Smooth muscle cell (in vitro differentiated cells): ENCODE data around the gene NMUR1. TPM values are rescaled to one million over a fixed set of nuclear protein-coding genes. Genes with fewer than 3 reads are reported as not detected.
A peak's percentile ranks its signal among the peaks of the same experiment; 100 is the strongest.

ENCODE experiments used
- DNase-seq: peaks from one replicate; lab custom pipeline; 2025; ENCODE audit not compliant: unreplicated experiment; lab: John Stamatoyannopoulos, UW
- H2AFZ ChIP-seq: fragments of 200-600 bp; sonication (generic); 2 replicates; pipeline ENCODE4 v1.6.0; 2016; ENCODE audit warnings: antibody characterized with exemption, low read depth, mild to moderate bottlenecking
- H3F3A ChIP-seq: fragments of 200-600 bp; sonication (generic); 2 replicates; pipeline ENCODE4 v1.6.0; 2017; ENCODE audit warnings: antibody characterized with exemption, low read depth
- H3K27ac ChIP-seq: fragments of 200-600 bp; sonication (generic); 2 replicates; pipeline ENCODE4 v1.5.1; 2016; ENCODE audit warnings: low read depth, mild to moderate bottlenecking
- H3K27me3 ChIP-seq: fragments of 200-600 bp; sonication (generic); 2 replicates; pipeline ENCODE4 v1.6.1; 2016; ENCODE audit warnings: low read depth, mild to moderate bottlenecking
- H3K36me3 ChIP-seq: fragments of 200-600 bp; sonication (generic); 2 replicates; pipeline ENCODE4 v1.5.1; 2016; ENCODE audit warnings: low read depth
- H3K4me1 ChIP-seq: fragments of 200-600 bp; sonication (generic); 2 replicates; pipeline ENCODE4 v1.5.1; 2016; ENCODE audit warnings: low read depth
- H3K4me2 ChIP-seq: fragments of 200-600 bp; sonication (generic); 2 replicates; pipeline ENCODE4 v1.6.0; 2016; ENCODE audit warnings: mild to moderate bottlenecking
- H3K4me3 ChIP-seq: fragments of 200-600 bp; sonication (generic); 2 replicates; pipeline ENCODE4 v1.5.1; 2016; ENCODE audit warnings: mild to moderate bottlenecking
- H3K79me2 ChIP-seq: fragments of 200-600 bp; sonication (generic); 2 replicates; pipeline ENCODE4 v1.6.0; 2016; ENCODE audit warnings: low read depth, mild to moderate bottlenecking
- H3K9ac ChIP-seq: fragments of 200-600 bp; sonication (generic); 2 replicates; pipeline ENCODE4 v1.6.0; 2016; ENCODE audit warnings: low read depth
- H3K9me3 ChIP-seq: fragments of 200-600 bp; sonication (generic); replicated peaks from 2 replicates; pipeline ENCODE4 v1.5.1; 2016; ENCODE audit warnings: low read depth
- H4K20me1 ChIP-seq: fragments of 200-600 bp; sonication (generic); 2 replicates; pipeline ENCODE4 v1.6.0; 2016; ENCODE audit warnings: low read depth
- CTCF ChIP-seq: fragments of 200-600 bp; sonication (generic); IDR thresholded peaks from 2 replicates; pipeline ENCODE4 v1.5.1; 2017; ENCODE audit warnings: borderline replicate concordance, mild to moderate bottlenecking, antibody characterized with exemption; ENCODE audit not compliant: insufficient read depth, poor library complexity, severe bottlenecking
- WGBS: methylation state at CpG from one replicate; pipeline ENCODE4 v1.1.7; 2016; ENCODE audit warnings: low lambda C conversion rate; 5-methylcytosine and 5-hydroxymethylcytosine counted together
- polyA plus RNA-seq: library from polyadenylated mRNA; unstranded; fragments of >200 nt; fragmentation: Nextera tagmentation; extraction: Ambion mirVana; gene quantifications from 2 replicates; pipeline ENCODE4 v1.2.1, GENCODE V29; 2016
- total RNA-seq: library from RNA; depleted of rRNA; stranded (reverse); fragments of >200 nt; gene quantifications from 2 replicates; pipeline ENCODE4 v1.2.3, GENCODE V29; 2014

Gene NMUR1
- total and polyA plus RNA-seq, 2 experiments from 2014 or later = not detected

GRCh38 chr2:231547315-231548110 lies 17.3 kb upstream of the NMUR1 start:
- H3K4me3 ChIP-seq = no peak overlapping the region
- 97% methylated on average over 12 of the region's 12 CpGs for WGBS
- no peaks in the 10 kb centered on the region for H3K79me2 ChIP-seq
- H2AFZ ChIP-seq = no peak overlapping the region
- no peaks in the 10 kb centered on the region for H3K36me3 ChIP-seq
- H4K20me1 ChIP-seq = no peaks in the 10 kb centered on the region
- H3K27me3 ChIP-seq = no peaks in the 10 kb centered on the region
- H3K4me1 ChIP-seq = no peaks in the 10 kb centered on the region
- DNase-seq = no peak
- H3K9ac ChIP-seq = no peak overlapping the region
- H3K4me2 ChIP-seq = no peak overlapping the region
- H3K27ac ChIP-seq = no peak overlapping the region
- H3F3A ChIP-seq = peaks cover 5% of the 10 kb centered on the region
- TF ChIP-seq CTCF = no peak
- peaks cover 2% of the 10 kb centered on the region for H3K9me3 ChIP-seq

- no peaks in the 10 kb centered on the region for H3K36me3 ChIP-seq
- no peak overlapping the region for H2AFZ ChIP-seq
- H3K27me3 ChIP-seq = peaks cover 4% of the 10 kb centered on the region
- H3K9me3 ChIP-seq = no peaks in the 10 kb centered on the region
- WGBS = 89% methylated on average over 13 of the region's 13 CpGs
- no peaks in the 10 kb centered on the region for H3K4me1 ChIP-seq
- peaks cover 5% of the 10 kb centered on the region for H3F3A ChIP-seq
- TF ChIP-seq CTCF = no peak
- no peaks in the 10 kb centered on the region for H4K20me1 ChIP-seq
- no peak overlapping the region for H3K4me3 ChIP-seq
- H3K9ac ChIP-seq = no peak overlapping the region
- no peak for DNase-seq
- no peak overlapping the region for H3K27ac ChIP-seq
- H3K4me2 ChIP-seq = peak overlapping the region; percentile 55
- no peaks in the 10 kb centered on the region for H3K79me2 ChIP-seq
Observed at GRCh38 chr2:231546014-231546715, 15.9 kb upstream of the NMUR1 start.

GRCh38 chr2:231545105-231545902 lies 15.1 kb upstream of the NMUR1 start:
- Histone ChIP-seq H3K4me3 (no peak overlapping the region), H3K79me2 (no peaks in the 10 kb centered on the region), H3K27me3 (peaks cover 4% of the 10 kb centered on the region), H2AFZ (no peak overlapping the region), H3K9ac (no peak overlapping the region), H3K36me3 (no peaks in the 10 kb centered on the region), H3K4me1 (no peaks in the 10 kb centered on the region), H4K20me1 (no peaks in the 10 kb centered on the region), H3K27ac (peak overlapping the region; percentile 58), H3K9me3 (no peaks in the 10 kb centered on the region), H3K4me2 (peak overlapping the region; percentile 55), H3F3A (peaks cover 5% of the 10 kb centered on the region)
- 46% methylated on average over 14 of the region's 14 CpGs for WGBS
- TF ChIP-seq CTCF = no peak
- no peak for DNase-seq
